HuH-7 (cell line): ENCODE measurements around the gene TNFRSF1B.

Experiments
- DNase-seq: peaks from one replicate; pipeline ENCODE4 v3.0.0; 2011; ENCODE audit warnings: low spot score

The TNFRSF1B gene

DNA sequence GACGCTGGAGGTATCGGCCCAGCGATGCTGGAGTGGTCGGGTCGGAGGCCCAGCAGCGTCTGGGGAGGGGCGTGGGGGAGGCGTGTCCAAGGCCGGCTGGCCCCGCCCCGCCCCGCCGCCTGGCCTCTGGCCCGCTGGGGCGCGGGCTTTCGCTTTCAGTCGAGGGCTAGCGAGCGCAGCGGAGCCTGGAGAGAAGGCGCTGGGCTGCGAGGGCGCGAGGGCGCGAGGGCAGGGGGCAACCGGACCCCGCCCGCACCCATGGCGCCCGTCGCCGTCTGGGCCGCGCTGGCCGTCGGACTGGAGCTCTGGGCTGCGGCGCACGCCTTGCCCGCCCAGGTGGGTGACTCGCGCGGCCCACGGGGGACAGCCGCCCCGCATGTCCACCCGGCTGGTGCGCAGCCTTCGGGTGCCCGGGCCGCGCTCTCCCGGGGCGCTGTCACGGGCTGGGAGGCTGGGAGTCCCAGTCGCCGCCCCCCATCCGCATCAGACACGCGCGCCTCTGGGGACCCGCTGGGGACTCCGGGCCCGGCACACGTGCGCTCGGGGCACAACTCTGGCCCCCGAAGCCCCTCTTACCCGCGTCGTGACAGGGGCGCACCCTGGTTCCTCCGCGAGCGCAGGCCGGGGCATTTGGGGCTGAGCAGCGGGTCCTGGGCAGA is at the start of gene TNFRSF1B:
TNFRSF1B (plus strand) TSS at position 158 of the 659 bp plus-strand sequence; CDS start at position 259, 101 bp downstream.
- peak; percentile 36 for DNase-seq

DNA sequence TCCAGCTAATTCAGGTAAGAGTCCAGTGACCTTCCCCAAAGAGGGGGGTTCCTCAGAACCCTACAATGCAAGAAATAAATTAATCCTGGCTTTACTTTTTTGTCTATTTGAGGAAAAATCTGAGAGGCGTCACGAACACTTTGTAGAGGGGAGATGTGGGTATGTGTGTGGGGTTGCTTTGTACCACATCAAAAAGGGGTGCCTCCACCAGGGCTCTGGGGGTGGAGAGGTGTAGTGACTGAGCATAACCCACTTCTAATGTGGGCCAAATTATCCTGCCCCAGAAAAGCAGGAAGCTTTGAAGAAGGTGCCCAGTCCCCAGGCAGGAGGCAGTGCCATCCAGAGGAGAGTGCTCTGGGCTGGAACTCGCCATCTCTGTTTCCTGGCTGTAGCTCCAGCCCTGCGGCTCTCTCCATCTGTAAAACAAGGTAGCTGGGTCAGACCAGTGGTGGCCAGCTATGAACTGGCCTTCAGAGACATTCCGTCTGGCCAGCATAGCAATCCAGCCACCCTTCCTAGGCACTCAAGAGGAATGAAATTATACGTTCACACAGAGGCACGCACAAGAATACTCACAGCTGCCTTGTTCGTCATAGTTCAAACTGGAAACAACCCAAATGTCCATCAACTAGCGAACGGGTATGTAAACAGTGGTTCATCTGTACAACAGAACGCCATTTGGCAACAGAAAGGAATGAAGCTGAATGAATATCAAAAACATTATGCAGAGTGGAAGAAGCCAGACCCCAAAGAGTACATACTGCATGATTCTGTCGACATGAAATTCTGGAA is 45.4 kb upstream of the TNFRSF1B start:
- no peak for DNase-seq

DNA sequence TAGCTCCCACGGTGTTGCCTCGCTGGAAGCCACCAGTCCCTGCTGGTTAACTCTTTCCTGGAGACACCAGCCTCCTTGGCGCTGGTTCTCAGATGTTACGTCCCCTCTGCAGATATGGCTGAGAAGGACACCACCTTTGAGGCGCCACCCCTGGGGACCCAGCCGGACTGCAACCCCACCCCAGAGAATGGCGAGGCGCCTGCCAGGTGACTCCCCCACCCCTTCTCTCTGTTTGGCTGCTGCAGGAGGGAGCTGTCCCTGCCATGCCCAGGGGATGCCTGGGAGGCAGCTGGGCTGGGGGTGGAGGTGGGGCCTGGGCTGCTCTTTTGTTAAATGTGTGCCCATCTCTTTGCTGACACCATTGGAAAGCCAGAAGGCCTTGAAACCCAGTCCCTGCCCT is 43.6 kb upstream of the TNFRSF1B start:
- no peak for DNase-seq

DNA sequence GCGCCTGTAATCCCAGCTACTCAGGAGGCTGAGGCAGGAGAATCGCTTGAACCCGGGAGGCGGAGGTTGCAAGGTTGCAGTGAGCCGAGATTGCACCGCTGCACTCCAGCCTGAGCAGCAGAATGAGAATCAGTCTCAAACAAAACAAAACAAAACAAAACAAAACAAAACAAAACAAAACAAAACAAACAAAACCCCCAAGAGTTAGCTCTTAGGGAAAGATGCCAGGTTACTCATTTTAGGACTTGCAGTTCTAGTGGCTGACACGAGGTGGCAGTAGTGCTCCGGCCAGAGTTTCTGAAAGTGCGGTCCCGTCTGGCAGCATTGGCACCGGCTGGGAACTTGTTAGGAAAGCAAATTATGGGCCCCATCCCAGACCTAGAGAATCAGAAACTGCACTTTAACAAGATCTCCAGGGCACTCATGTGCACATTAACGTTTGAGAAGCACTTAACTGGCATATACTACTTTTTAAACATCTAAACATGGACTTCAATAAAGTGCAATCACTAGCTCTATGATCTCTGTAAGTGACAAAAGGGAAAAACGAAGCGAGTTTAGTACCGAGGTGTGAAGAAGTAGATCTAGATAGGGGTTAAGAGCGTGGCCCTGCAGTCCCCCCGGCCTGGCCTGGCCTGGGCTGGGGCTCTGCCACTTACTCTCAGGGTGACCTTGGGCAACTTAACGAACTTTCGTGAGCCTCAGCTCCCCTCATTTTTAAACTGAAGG is 41.9 kb upstream of the TNFRSF1B start:
- DNase-seq, result peak; percentile 47

DNA sequence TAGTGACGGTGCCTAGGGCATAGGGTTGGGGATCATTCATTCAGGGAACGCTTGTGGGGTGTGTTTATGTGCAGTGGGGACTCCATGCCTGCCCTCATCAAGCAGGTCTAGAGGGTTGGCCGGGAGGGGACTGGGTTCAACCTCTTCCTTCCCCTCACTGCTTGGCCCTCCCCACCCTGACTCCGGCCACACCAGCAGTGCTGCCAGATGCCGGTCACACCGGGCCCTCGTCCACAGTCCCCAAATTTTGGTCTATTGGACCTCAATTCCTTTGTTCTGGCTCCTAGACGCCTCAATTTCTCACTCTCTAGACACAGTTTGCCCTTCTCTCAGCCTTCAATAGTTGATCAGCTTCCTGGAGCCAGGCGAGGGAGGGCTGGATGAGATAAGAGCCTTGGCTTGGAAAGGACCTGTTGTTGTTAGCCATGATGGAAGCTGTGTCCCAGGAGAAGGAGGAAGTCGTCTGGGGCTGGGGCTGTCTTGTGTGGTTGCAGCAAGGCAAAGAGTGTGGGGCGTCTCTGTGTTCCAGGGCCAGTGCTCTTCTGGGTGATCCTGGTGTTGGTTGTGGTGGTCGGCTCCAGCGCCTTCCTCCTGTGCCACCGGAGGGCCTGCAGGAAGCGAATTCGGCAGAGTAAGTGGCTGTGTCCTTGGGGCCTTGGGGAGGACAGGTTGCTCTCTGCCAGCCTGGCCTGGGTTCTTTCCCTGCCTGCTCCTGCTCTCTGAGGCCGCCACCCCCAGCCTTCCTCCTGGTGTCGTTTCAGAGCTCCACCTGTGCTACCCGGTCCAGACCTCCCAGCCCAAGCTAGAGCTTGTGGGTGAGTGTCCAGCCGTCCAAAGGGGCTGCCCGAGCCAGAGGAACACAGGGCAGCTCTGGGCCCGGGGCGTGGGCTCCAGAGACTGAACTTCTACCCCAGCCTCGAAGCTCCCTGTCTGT is 41.1 kb upstream of the TNFRSF1B start:
- no peak for DNase-seq

DNA sequence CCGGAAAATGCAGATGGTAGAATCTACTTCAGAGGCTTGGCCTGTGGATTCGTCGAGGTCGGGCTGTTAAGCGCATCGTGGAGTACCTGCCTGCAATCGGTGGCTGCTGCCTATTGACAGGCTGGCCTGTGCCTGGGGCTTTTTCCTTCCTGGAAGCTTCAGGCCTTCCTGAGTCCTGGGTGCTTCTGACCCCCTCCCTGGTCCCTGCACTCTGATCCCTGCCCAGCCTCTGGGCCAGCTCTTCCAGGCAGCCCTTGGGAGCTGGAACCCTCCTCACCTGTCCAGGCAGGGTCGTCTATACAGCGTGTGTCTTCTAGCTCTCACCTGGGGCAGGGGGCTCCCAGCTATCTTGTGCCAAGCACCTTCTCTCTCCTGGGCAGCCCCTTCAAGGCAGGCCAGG is 40.0 kb upstream of the TNFRSF1B start:
- no peak for DNase-seq

DNA sequence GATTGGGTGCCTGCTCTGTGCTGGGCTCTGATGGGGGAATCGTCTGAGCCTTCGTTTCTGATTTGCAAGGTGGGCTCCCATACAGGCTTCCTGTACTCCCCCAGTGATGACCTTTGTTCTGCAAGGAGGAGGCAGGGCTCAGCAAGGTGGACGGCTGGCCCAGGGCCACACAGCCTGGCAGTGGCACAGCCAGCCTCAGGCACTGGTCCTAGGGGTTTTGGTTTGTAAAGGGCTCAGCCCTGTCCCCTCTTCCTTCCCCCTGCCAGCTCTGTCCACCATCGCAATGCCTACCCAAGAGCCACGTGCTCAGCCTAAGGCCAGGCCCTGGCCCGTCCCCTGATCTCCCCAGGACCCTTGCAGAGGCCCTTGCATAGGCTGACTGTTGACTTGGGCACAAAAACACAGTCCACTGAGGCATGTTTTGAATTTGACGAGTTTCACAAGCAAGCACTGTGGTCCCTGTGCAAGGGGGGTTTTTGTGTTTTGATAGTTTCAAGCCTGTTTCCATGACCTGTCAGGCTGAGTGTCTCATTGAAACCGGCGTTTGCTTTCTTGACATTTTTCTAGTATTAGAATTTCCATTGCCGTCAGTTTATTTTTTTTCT is 39.5 kb upstream of the TNFRSF1B start:
- no peak for DNase-seq

DNA sequence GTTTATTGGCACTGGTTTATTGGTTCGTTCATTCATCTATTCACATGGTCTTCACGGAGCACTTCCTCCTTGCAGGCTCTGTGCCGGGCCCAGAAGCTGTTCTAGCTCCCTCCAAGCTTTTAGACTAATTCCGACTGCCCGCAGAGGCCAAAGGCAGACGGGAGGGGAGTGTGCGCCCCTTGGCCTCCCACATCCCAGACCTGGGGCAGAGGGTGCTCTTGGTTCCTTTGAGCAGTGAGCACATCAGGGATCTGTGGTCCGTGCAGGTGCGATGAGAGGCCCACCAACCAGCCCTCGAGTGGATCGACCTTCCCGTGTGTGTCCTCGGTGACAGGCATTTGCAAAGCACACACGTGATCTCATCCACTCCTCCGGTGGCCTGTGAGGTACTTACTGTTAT is 38.7 kb upstream of the TNFRSF1B start:
- no peak for DNase-seq

DNA sequence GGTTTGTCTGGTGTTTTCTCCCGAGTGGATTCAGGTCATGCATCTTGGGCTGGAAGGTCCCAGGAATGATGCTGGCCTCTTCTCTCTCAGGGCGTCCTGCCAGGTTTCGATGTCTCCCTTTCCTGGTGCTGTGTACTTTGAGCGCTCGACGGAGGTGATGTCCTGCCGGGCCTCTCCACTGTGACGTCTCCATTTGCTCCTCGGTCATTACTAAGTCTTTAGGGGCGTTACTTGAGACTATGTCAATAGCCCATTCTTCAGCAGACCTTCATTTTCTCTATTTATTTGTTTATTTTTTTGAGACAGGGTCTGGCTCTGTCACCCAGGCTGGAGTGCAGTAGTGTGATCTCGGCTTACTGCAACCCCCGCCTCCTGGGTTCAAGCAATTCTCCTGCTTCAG is 37.2 kb upstream of the TNFRSF1B start:
- DNase-seq, result no peak

DNA sequence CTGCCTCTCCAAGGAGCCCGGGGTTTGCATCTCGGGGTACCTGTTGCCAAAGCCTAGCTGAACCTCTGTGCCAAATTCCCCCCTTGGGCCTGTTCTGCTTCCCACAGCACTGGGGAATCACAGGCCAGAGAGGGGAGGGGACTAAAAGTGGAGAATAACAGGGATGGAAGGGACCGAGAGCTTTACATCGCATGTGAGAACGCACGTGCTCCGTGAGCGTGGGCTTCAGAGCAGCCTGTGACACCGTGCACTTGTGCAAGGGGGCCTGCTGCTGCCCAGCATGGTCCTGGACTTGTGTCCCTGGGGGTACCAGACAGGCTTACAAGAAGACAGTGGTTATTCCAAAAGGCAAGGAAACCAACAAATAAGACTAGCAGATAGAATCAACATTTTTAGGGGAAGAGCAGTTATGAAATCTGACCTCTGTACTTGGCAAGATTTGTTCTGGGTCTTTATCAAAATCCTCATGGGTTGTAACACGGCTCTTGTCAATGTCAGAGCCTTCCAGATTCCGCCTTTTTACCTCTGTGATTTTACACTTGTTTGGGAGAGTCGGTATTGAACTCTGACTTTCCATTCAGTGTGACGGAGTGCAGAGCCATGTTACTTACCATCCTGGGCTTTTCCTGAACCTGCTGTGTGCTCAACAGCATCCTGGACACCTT is 36.2 kb upstream of the TNFRSF1B start:
- no peak for DNase-seq

DNA sequence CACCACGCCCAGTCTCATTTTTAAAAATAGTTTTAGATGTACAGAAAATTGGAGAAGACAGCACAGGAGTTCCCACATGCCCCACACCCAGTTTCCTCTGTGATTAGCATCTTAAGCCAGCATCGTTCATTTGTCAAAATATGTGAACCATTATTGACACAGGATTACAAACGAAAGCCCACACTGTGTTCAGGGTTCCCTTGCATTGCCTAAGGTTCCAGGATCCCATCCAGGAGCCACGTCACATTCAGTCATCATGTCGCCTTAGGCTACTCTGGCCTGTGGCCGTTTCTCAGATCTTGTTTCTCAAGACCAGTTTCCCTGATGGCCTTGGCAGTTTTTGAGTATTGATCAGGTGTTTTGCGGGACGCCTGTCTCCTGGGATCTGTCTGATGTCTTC is 34.7 kb upstream of the TNFRSF1B start:
- no peak for DNase-seq

DNA sequence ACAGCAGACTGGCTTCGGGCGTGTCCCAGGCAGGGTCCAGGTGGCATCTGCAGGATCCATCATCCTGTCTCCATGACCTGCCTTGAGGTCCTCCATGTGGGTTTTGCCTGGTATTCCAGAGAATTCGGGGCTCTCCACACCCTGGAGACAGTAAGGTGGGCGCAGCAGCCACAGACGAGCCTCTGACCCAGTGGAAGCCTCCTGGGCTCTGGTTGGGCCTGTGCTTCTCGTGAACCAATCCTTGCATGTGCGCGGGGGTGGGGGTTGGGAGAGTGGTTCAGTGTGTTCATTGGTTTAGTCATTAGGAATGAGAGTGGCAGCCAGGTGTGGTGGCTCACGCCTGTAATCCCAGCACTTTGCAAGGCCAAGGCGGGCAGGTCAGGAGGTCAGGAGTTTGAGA is 32.1 kb upstream of the TNFRSF1B start:
- no peak for DNase-seq

DNA sequence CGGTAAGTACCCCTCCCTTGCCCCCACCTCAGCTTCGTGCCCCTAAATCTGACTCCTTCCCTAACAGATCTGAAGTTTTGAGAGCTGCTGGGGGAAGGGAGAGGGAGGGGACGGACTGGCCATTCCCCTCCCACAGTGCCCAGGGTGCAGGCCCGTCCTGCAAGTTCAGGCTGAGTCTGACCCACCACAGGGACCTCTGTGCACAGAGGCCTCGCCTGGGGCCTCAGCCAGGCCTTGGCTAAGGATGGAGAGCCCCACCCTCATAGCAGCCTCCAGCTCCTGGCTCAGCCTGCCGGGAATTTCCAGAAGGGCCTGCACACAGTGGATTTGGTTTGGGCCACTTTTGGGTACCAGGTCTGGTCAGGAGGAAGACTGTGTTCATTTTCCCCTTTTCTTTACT is 31.2 kb upstream of the TNFRSF1B start:
- DNase-seq, result no peak

DNA sequence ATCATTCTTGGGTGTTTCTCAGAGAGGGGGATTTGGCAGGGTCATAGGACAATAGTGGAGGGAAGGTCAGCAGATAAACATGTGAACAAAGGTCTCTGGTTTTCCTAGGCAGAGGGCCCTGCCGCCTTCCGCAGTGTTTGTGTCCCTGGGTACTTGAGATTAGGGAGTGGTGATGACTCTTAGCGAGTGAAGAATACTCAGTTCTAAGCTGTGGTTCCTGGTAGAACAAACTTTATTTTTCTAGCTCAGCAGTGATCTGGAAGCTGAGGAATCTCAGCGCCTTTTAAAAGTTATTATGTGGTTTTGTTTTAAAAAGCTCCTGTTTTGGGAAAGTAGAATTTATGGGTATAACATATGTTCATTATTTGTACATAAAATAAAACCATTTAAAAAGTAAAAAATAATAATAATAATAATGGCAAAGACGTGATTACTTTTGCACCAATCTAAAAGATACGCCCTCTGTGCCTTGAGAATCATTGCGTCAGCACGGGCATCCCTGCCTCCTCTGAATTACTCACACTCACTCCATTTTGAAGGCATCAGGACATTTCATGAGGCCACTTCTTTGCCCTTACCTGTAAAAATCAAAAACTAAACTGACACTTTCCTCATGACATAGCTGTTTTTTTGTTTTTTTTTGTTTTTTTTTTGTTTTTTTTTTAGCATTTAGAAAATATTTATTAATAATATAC is 29.7 kb upstream of the TNFRSF1B start:
- DNase-seq, result no peak

DNA sequence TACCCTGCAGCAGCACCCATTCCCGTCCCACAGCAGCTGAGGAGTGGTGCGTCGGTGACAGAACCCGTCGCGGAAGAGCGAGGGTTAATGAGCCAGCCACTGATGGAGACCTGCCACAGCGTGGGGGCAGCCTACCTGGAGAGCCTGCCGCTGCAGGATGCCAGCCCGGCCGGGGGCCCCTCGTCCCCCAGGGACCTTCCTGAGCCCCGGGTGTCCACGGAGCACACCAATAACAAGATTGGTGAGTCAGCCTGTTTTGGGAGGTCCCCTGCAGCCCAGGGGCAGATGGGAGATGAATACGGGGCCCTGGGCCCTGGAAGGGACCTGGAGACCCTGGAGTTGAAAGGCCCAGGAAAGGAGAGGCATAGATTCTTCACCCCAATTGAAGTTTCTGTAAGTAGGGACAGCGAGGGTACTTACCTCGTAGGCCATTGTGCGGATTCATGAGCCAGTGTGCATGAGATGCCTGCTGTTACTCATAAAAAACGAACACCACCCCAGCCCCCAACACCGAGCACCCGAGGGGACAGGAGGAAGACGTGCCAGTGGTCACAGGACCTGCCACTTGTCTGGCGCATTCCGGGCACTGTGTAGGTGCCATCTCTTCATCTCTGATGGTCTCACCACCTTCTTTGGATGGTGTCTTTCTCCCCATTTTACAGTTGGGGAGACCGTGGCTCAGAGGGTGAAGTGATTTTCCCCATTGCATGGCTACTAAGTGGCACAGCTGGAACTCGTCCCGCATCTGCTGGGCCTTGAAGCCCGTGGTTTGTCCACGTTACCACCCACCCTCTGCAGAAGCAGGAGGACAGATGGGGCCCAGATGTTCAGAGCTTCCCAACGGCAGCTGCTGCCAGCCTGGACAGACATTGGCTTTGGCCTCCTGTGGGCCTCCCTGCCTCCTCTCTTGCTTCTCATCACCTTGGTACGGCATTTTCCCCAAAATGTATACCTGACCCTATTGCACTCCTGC is 28.3 kb upstream of the TNFRSF1B start:
- no peak for DNase-seq

DNA sequence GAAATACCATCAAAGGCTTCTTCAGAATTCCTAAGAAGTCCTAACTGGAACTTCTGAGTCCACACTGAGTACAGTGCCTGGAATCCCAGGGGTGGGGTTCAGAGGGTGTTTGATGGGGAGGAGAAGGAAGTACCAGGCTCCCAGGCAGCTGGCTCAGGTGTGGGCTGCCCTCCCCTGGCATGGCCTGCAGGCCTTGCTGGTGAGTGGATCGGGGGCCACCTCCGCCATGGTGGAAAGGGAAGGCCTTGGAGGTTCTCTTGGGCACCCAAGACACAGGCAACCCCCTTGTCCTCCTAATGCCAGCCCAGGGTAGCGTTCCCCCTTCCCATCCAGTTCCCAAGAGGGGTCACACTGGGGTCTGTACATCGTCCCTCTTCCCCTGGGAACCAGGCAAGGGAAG is 26.8 kb upstream of the TNFRSF1B start:
- DNase-seq, result no peak

DNA sequence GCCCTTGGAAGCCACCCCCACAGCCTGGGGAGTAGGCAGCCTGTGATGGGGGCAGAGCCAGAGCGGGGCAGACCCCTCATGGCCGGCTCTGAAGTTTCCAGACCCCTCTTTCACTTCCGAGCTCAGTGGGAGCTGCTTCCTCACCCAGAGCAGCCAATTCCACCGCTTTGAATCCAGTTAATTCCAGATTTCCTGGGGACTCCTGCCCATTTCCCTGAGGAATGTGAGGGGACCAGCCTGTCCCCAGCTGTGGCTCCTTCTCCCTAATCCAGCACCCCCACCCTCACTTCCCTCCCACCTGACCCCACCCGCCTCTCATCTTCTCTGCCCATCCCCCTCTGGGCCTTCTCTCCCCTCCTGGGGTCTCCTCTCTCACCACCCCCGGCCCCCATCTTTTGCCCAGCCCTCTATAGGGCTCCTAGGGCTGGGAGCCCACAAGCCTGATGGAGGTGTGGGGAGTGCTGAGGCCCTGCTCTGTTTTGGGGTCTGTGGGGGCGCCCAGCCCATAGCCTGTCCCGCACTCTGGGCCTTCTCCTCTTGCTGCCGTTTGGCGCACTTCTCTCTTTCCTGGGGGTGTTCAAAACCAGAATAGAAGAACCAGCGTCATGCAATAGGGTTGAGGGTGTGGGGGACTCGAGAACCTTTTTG is 26.2 kb upstream of the TNFRSF1B start:
- no peak for DNase-seq

DNA sequence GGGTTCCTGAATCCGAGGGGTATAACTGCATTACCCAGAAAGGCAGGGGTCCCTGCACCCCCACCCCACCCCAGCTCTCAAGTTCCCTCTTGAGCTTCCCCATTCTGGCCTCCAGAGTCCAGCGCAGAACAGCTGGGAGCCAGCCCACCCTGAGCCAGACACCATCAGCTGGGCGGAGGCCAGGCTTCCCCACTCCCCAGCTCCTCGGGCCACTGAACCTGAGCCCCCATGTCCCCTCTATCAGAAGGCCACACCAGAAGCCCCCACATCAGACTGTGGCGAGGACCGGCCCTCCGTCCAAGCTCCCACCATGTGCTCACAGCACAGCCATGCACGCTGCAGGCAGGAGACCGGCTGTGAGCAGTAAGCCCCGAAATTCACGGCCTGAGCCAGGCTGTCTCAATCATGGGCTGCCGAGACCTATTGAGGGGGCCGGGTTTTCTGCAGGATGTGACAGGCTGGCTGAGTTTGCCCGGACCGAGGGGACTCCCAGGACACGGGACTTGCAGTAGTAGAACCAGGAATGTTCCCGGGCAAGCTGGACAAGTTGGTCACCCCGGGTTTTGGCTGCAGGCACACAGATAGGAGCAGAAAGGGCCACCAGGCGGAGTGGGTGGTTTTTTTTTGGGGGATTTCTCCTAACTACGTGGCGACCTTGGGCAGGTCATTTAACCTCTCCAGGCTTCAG is 25.5 kb upstream of the TNFRSF1B start:
- DNase-seq, result no peak
